Neural progenitor cell (in vitro differentiated cells): ENCODE measurements around the gene EIF4G3. TPM values are rescaled to one million over a fixed set of nuclear protein-coding genes. Genes with fewer than 3 reads are reported as not detected.
"Not testable (repeated sequence)": the region's sequence is repeated elsewhere in the genome, so short reads cannot be mapped to it uniquely, and the experiment has no call there.

Experiments used
- DNase-seq: peaks from one replicate; pipeline ENCODE4 v3.0.0-alpha.2; 2016; ENCODE audit warnings: low spot score
- H2AFZ ChIP-seq: fragments of 200-600 bp; sonication (generic); replicated peaks from 2 replicates; pipeline ENCODE4 v1.6.1; 2016; ENCODE audit warnings: antibody characterized with exemption
- H3F3A ChIP-seq: fragments of 200-600 bp; sonication (generic); 2 replicates; pipeline ENCODE4 v1.6.1; 2016; ENCODE audit warnings: antibody characterized with exemption, low read depth
- H3K27ac ChIP-seq: fragments of 200-600 bp; sonication (generic); 2 replicates; pipeline ENCODE4 v1.5.1; 2016; ENCODE audit warnings: mild to moderate bottlenecking
- H3K27me3 ChIP-seq: fragments of 200-600 bp; sonication (generic); 2 replicates; pipeline ENCODE4 v1.6.1; 2016; ENCODE audit warnings: mild to moderate bottlenecking, moderate library complexity
- H3K36me3 ChIP-seq: fragments of 200-600 bp; sonication (generic); 2 replicates; pipeline ENCODE4 v1.5.1; 2016
- H3K4me1 ChIP-seq: fragments of 200-600 bp; sonication (generic); 2 replicates; pipeline ENCODE4 v1.6.1; 2016; ENCODE audit warnings: mixed run types
- H3K4me2 ChIP-seq: fragments of 200-600 bp; sonication (generic); 2 replicates; pipeline ENCODE4 v1.6.1; 2016
- H3K4me3 ChIP-seq: fragments of 200-600 bp; sonication (generic); 2 replicates; pipeline ENCODE4 v1.5.1; 2016
- H3K79me2 ChIP-seq: fragments of 200-600 bp; sonication (generic); 2 replicates; pipeline ENCODE4 v1.6.1; 2016; ENCODE audit warnings: low read depth
- H3K9ac ChIP-seq: fragments of 200-600 bp; sonication (generic); 2 replicates; pipeline ENCODE4 v1.6.1; 2016
- H3K9me3 ChIP-seq: fragments of 200-600 bp; sonication (generic); 2 replicates; pipeline ENCODE4 v1.5.1; 2016; ENCODE audit warnings: low read depth
- H4K20me1 ChIP-seq: fragments of 200-600 bp; sonication (generic); 2 replicates; pipeline ENCODE4 v1.6.1; 2016; ENCODE audit warnings: low read depth
- H3K27ac Mint-ChIP-seq: 3 replicates; pipeline ENCODE4 v1.8.0; 2021; ENCODE audit warnings: mixed read lengths
- H3K27me3 Mint-ChIP-seq: 2 replicates; pipeline ENCODE4 v1.8.0; 2022; ENCODE audit warnings: low read depth, mild to moderate bottlenecking, inconsistent platforms, moderate library complexity, mixed read lengths; ENCODE audit not compliant: insufficient read depth
- H3K36me3 Mint-ChIP-seq: 3 replicates; pipeline ENCODE4 v1.8.0; 2021; ENCODE audit warnings: mixed read lengths
- H3K4me1 Mint-ChIP-seq: 3 replicates; pipeline ENCODE4 v1.8.0; 2021; ENCODE audit warnings: mixed read lengths
- H3K4me3 Mint-ChIP-seq: 3 replicates; pipeline ENCODE4 v1.8.0; 2021; ENCODE audit warnings: mild to moderate bottlenecking, moderate library complexity, mixed read lengths
- H3K9me3 Mint-ChIP-seq: 3 replicates; pipeline ENCODE4 v1.8.0; 2020; ENCODE audit warnings: mixed read lengths
- CTCF ChIP-seq: fragments of 200-600 bp; sonication (generic); IDR thresholded peaks from 2 replicates; pipeline ENCODE4 v1.5.1; 2017; ENCODE audit warnings: antibody characterized with exemption, mild to moderate bottlenecking
- EZH2 ChIP-seq: fragments of 200-600 bp; sonication (generic); IDR thresholded peaks from 2 replicates; pipeline ENCODE4 v1.6.1; 2017; ENCODE audit warnings: antibody characterized with exemption, mild to moderate bottlenecking, moderate library complexity
- EZH2phosphoT487 ChIP-seq: fragments of 200-600 bp; sonication (generic); IDR thresholded peaks from 2 replicates; pipeline ENCODE4 v1.6.1; 2017; ENCODE audit warnings: antibody characterized with exemption
- total RNA-seq: library from RNA; depleted of rRNA; stranded (reverse); fragments of >200 nt; gene quantifications from 2 replicates; pipeline ENCODE4 v1.2.3, GENCODE V29; 2015; ENCODE audit warnings: low replicate concordance

The EIF4G3 gene
- total RNA-seq, 1 donor from 2014 or later: 73.4 TPM

- H4K20me1 ChIP-seq: peaks cover 6% of the 10 kb centered on the region
- no peaks in the 10 kb centered on the region for H3K9me3 Mint-ChIP-seq
- no peak overlapping the region for H3K4me3 Mint-ChIP-seq
- peaks cover 9% of the 10 kb centered on the region for H3K4me1 Mint-ChIP-seq
- H3K4me2 ChIP-seq: no peak overlapping the region
- H3K27ac ChIP-seq: no peak overlapping the region
- peaks cover 6% of the 10 kb centered on the region for H3K79me2 ChIP-seq
- no peaks in the 10 kb centered on the region for H3K27me3 ChIP-seq
- no peak overlapping the region for H3K27ac Mint-ChIP-seq
- H3K27me3 Mint-ChIP-seq: peaks cover 6% of the 10 kb centered on the region
- no peaks in the 10 kb centered on the region for H3K9me3 ChIP-seq
- H3K4me1 ChIP-seq: peaks cover 8% of the 10 kb centered on the region
- no peak overlapping the region for H3K4me3 ChIP-seq
- H3F3A ChIP-seq: peaks cover 38% of the 10 kb centered on the region
- H3K36me3 ChIP-seq: no peaks in the 10 kb centered on the region
- no peak for DNase-seq
- no peak overlapping the region for H2AFZ ChIP-seq
- TF ChIP-seq CTCF (no peak), EZH2phosphoT487 (no peak), EZH2 (no peak)
- H3K9ac ChIP-seq: no peak overlapping the region
- peaks cover 3% of the 10 kb centered on the region for H3K36me3 Mint-ChIP-seq
These were observed 385.9 kb downstream of the EIF4G3 start for GRCh38 chr1:20790785-20791184.

GRCh38 chr1:20789598-20789997 lies 387.1 kb downstream of the EIF4G3 start:
- H3K27me3 ChIP-seq, H3K27ac Mint-ChIP-seq, H3K9ac ChIP-seq, H3K27me3 Mint-ChIP-seq, H3K36me3 Mint-ChIP-seq, H3K36me3 ChIP-seq, H3K4me2 ChIP-seq, H2AFZ ChIP-seq, H3K4me3 ChIP-seq, H3K4me3 Mint-ChIP-seq, DNase-seq, H3K9me3 Mint-ChIP-seq, H3K9me3 ChIP-seq, H3K27ac ChIP-seq: not testable (repeated sequence)
- Histone ChIP-seq H3K4me1 (peaks cover 16% of the 10 kb centered on the region), H4K20me1 (peaks cover 18% of the 10 kb centered on the region), H3K79me2 (peaks cover 18% of the 10 kb centered on the region), H3F3A (peaks cover 40% of the 10 kb centered on the region)
- peaks cover 21% of the 10 kb centered on the region for H3K4me1 Mint-ChIP-seq

GRCh38 chr1:20787840-20788795 lies 388.6 kb downstream of the EIF4G3 start:
- H3F3A ChIP-seq: peaks cover 31% of the 10 kb centered on the region
- TF ChIP-seq EZH2phosphoT487: no peak
- no peak for TF ChIP-seq CTCF
- no peak for TF ChIP-seq EZH2
- no peaks in the 10 kb centered on the region for H3K27me3 ChIP-seq
- peak overlapping the region; percentile 14 for H3K9ac ChIP-seq
- no peaks in the 10 kb centered on the region for H3K9me3 ChIP-seq
- Mint-ChIP-seq H3K27ac (peak overlapping the region; percentile 98), H3K27me3 (peaks cover 6% of the 10 kb centered on the region), H3K4me1 (peaks cover 27% of the 10 kb centered on the region), H3K9me3 (no peaks in the 10 kb centered on the region), H3K36me3 (peaks cover 3% of the 10 kb centered on the region), H3K4me3 (peak overlapping the region; percentile 97)
- H2AFZ ChIP-seq: peak overlapping the region; percentile 13
- H3K4me3 ChIP-seq: peak overlapping the region; percentile 75
- peaks cover 32% of the 10 kb centered on the region for H4K20me1 ChIP-seq
- peaks cover 33% of the 10 kb centered on the region for H3K79me2 ChIP-seq
- peaks cover 18% of the 10 kb centered on the region for H3K4me1 ChIP-seq
- H3K27ac ChIP-seq: peak overlapping the region; percentile 99
- H3K4me2 ChIP-seq: peak overlapping the region; percentile 95
- DNase-seq: peak; percentile 23
- H3K36me3 ChIP-seq: no peaks in the 10 kb centered on the region
